NAMALWA (cell line): ENCODE results near the gene COL24A1.
"Not testable (repeated sequence)": the region's sequence is repeated elsewhere in the genome, so short reads cannot be mapped to it uniquely, and the experiment has no call there.

Experiments used
- DNase-seq: peaks from one replicate; pipeline ENCODE4 v3.0.0-alpha.2; 2015; ENCODE audit warnings: low spot score

The COL24A1 gene

DNA sequence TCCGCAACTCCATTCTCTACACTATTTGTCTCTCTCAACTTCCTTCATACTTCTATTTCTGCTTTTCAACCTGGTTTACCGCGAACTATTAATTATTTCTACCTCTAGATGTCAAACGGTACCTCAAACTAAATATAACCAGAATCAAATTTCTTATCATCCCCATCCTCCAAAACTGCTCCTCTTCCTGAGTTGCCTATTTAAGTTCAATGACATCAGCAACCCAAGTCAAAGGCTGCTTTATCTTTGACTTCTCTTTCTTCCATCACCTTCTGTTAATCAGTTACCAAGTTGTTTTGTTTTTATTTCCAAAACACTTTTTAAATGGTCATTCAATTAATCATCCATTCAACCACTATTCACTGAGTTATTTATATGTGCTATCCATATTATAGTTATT is 171.9 kb downstream of the COL24A1 start:
- DNase-seq = no peak

DNA sequence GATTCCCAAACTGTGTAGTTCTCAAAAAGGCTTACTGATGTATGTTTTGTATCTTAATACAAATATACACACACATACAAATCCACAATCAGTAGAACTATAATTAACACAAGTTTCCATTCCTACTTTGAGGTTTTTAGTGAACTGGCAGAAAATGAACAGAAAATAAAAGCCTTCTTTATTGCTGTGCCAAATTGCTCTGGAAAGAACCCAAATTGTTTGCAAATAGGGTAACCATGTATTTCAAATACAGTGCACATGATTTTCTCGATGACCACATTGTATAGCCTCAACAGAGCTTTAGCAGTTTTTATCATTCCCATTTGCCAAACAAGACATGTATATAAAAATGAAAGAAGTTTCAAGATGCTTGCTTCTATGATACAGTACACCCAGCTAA is 173.3 kb downstream of the COL24A1 start:
- no peak for DNase-seq

DNA sequence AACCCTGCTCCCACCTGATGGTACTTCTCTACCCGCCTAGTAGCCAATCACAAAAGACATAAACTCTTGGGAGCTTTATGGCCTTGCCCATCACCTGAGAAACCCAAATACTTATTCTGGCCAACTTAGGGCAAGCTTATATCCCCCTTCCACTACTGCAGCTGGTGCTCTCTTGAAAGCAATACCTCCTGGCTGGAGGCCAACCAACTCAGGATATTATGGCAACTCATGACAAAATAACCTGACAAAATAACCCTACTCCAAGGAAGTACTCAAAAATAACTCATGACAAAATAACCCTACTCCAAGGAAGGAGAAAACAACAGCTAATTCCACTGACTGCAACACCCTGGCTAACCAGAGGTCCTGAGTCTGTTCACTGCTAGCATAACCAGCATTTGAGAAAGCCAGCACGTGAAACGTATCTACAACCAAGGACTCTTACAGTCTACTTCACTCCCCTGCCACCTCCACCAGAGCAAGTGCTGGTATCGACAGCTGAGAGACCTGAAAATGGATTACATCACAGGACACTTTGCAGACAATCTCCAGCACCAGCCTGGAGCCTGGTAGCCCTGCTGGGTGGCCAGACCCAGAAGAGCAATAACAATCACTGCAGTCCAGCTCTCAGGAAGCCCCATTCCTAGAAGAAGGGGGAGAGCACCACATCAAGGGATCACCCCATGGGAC is 179.9 kb downstream of the COL24A1 start:
- no peak for DNase-seq

DNA sequence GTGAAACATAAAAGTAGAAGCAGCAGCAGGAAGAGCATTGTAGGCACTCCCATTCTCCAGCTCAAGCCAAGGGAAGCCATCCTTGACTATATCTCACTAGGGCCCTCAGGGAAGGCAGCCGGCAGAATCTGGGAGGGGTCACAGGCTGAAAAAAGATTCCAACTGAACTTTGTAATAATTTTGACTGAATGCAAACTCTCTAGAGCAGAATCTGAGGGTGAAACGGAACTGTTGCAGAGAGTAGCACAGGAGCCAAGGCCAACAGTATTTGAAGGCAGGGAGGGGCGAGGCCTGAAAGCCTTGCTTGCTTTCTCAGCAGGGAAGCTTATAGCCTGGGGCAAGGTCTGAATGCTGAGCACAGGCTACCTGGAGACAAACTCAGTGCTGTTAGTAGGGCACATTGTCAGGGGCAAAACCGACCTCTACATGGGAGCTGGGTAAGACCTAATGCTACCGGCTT is 180.6 kb downstream of the COL24A1 start:
- DNase-seq = no peak

DNA sequence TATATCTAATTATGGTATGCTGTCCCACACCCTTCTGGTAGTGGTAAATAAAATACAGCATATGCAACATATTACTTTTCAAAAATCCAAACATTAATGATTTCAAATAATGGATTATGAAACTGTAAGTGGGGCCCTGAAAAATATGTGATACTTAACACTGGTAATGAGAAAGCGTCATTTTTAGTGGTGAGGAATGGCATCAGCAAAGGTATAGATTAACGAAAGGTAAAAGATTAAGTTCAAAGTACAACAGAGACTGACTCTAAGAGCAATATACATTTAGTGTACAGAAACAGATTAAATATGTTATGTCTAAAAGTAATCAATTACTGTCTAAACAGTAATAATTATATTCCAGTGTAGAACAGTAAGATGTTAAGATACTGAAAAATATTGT is 194.1 kb downstream of the COL24A1 start:
- no peak for DNase-seq

DNA sequence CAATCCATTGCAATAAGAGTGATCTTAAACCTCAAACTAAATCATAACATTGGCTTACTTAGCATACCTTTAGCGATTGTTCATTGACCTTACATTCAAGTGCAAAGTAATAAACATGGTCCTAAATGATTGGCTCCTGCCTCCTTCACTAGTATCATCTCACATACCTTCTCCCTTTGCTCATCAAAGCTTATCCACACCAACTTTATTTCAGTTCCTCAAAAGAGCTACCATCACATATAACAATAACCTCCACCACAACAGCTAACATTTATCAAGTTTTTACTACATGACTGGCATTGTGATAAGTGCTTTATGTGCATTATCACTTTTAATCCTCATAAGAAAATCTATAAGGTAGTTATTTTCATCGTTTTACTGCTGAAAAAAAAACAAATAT is 198.8 kb downstream of the COL24A1 start:
- no peak for DNase-seq

DNA sequence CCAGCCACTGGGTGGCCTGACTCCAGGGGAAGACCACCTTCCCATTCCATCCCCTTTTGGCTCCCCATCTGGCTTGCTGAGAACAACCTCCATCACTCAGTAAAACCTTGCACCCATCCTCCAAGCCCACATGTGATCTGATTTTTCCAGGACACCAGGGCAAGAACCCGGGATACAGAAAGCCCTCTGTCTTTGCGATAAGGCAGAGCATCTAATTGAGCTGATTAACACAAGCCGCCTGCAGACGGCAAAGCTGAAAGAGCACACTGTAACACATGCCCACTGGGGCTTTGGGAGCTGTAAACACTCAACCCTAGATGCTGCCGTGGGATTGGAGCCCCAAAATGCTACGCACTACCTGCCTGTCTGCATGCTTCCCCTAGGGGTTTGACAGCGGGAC is 201.4 kb downstream of the COL24A1 start:
- DNase-seq = not testable (repeated sequence)

DNA sequence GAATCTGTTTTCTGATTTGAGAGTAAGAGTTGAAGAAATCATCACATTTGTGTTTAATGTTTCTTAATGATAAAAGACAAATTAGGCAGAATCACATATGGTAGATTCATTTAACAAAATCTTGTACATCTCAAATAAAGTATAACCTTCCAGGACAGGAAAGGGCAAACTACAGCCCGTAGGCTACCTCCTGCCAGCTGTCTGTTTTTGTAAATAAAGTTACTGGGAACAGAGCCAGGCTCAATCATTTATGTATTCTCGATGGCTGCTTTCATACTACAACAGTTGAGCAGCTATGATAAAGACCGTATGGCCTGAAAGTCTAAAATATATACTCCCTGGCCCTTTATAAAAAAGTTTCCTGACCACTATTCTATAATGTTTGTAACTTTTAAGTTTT is 204.1 kb downstream of the COL24A1 start:
- no peak for DNase-seq

DNA sequence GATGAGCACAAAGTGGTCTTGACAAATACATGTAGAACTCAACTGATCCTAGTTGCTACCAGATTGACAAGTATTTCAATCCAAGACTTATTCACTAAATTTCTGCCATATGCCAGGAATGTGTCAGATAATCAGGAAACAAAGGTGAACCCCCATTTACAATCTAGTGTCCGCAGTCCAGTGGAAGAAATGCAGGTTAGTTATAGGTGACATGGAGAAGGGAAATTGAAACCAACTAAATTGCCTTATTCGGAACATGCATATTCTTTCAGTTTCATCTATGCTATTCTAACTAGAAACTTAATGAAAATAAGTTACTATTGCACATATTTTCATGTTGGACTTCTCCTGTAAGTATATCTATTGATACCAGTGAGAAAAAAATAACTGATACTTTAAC is 209.4 kb downstream of the COL24A1 start:
- DNase-seq = no peak

DNA sequence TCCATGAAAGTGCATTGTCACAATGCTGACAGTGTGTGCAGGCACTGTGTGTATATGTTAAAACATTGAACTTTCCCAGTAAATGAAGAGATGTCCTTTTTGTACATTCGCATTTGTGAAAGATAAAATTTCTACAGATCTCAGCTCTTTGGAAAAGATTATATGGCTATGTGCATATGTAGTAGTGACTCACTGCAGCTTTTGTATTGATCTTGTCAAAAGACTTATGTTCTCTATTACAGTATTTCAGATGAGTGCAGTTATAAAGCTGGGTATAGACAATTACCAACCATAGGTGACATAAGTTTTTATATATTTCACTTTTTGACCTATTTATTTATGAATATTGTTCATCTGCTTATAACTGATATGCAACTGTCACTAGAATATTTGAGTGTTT is 212.6 kb downstream of the COL24A1 start:
- DNase-seq = no peak

DNA sequence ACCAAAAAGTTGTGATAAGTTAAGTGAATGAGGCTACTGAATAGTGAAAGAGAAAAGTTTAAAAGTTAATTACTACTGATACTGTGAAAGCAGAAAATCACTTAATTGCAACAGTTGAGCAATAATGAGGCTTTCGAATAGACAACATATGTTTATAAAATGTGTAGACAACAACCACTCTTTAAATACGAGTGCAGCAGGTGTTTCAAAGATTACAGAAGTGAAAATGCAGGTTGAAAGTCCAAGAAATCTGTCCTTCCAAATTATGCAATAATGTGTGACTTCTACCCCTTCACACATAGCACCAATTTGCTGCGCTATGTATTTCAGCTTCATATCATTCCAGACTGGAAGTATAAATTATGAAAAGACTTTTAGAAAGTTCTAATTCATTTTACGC is 213.0 kb downstream of the COL24A1 start:
- no peak for DNase-seq

DNA sequence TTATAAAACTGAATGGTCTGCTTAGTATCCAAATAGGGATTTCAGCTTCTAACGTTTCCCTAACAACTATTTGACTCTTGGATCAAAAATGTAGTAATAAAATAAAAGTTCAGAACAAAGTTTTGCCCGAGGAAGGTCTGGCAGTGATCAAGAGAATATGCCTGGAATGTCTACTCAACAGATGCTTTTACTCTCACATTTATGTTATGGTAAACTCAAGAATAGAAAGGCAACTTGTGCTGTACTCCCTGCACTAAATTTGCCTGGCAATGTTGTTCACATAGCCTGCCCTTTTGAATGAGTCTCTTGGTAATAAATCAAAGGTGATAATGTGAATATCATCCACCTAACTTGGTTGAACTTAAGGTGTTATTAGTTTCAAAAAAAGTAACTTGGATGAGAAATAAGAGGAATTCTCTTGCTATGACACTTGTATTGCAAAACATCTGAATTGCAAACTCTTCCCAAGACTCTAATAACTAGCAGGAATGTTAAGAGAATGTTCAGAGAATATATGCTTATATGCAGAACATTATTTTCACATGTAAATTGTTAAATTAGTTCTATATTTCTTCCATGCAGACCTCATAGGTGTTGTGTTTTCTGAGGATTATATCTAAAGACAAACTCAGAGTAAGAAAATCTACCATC is 215.8 kb downstream of the COL24A1 start:
- DNase-seq = no peak

DNA sequence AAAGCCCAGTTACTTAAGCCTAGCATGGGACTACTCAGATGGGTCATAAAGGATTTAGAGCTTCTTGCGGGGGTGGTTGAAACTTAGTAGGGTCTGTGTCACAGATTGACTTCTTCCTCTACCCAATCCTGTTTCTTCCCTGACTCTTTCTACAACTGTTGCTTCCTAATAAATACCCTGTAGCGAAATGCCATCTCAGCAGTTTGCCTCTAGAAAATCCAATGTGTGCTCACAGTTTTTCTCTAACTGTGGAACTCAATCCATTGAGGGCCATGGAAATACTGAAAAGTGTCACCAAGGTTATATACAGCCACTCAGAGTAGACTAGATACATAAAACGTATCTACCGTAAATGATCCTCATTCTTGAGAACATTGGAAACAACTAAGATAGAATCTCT is 217.7 kb downstream of the COL24A1 start:
- DNase-seq = no peak

DNA sequence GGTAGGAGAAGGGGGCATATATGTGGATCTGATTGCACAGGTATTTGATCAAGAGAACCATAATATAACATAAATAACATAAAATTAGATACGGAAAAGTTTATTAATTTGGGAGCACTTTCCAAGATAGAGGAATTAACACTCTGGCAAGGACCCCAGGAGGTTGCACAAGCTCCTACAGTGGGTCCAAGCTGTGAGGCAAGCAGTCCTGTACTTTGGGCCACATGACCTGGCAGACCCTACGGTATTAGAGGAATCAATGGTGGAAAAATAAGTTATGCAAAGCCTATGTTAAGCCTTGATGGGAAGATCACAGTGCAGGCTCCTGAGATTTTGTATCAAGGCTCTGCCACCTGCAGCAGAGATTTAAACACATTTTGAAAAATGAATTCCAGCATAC is 220.1 kb downstream of the COL24A1 start:
- no peak for DNase-seq

DNA sequence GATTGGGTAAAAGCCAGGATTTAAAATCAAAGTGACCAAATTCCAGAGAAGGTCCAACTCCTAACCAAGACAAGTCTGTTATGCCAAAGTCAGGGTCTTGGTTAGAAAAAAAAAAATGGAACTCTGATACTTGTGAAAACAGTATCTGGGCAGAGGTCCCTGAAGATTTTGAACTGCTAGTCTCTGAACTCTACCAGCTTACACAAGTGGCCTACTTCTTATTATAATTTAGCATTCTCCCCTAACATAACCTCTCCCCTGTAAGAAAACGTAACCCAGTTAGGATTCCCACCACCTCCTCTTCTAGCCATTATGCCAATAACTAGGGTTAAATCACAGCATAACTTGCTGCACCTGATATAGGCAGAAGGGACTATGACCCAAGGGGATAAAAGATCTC is 220.5 kb downstream of the COL24A1 start:
- DNase-seq = no peak

DNA sequence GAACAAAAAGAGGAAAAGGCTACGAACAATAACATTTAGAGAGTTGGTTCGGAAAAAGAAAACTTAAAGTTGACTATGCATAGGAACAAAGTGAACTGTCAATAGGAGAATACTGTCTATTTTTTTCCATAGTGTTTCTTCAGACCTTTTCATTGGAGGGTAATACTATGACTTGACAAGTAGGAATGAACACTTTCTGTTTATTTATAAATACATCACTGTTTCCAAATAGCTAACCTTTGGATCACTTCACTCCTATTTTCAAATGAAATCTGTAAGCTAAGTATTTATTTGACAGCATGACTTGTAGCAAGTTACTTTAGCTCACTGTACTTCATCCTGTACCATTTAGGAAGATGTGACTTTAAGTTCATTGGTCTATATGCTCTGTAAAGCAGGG is 221.3 kb downstream of the COL24A1 start:
- no peak for DNase-seq

DNA sequence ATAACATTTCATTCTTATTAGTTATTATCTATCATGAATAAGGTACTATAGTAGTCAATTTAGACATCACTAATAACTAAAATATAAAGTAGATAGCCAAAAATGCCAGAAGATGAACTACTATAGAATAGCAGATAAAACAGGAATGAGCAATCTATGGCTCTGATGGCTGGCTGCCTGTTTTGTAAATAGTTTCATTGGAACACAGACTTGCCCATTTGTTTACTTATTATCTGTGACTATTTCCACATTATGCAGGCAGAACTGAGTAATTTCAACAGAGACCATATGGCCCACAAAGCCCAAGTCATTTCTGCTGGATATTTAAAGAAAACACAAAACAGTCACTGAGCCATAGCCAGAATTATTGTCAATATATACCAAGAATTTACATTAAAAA is 222.1 kb downstream of the COL24A1 start:
- no peak for DNase-seq

DNA sequence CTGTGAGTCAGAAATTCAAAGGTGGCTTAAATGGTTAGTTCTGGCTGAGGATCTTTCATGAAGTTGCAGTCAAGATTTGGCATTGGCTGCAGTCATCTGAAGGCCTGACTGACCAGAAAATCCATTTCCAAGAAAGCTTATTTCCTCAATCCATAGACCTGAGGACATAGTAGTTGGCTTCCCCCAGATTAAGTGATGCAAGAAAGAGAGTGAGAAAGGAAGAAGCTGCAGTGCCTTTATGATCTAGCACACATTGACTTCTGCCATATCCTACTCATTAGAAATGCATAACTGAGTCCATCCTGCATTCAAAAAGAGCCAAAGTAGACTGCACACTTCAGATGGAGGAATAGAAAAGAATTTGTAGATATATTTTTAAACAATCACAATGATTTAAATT is 222.6 kb downstream of the COL24A1 start:
- DNase-seq = no peak

DNA sequence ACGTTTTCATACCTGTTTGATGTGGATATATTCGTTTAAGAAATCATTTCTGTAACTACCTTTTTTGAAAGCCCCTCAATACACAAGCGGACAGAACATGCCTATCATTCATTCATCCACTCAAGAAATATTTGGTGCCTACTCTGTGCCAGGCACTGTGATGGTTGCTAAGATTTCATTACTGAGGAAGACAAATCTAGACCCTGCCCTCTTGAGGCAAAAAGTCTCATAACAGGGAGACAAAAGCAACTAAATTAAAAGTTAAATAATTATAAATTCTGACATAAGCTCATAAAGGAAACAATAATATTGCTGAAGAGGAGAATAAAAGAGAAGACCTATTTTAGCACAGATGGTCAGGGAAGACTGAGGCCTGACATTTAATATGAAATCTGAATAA is 244.8 kb downstream of the COL24A1 start:
- DNase-seq = peak; percentile 21

DNA sequence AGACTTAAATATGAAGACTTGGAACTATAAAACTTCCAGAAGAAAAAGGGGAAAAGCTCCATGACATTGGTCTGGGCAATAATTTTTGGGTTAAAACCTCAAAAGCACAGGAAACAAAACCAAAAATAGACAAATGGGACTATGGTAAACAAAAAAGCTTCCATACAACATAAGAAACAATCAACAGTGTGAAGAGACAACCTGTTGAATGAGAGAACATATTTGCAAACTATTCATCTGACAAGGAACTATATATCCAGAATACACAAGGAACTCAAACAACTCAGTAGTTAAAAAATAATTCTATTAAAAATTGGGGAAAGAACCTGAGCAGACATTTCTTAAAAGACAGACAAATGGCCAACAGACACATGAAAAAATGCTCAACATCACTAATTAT is 255.7 kb downstream of the COL24A1 start:
- DNase-seq = no peak

DNA sequence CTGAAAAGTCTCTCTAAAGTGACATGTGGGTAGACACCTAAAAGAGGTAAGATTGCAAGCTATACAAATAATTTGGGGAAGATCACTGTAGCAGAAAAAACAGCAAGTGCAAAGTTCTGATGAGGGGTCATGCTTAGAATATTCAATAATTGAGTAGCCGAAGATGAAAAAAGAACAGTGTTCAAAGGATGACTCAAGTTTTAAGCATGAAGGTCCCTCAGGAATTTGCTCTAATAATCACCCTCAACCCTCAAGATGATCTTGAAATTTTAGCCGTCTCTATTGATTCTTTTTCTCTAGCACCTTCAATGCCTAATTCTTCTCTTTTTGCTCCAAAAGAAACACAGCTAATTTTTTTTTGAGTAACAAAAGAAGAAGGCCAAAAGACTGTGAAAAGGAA is 257.7 kb downstream of the COL24A1 start:
- no peak for DNase-seq

DNA sequence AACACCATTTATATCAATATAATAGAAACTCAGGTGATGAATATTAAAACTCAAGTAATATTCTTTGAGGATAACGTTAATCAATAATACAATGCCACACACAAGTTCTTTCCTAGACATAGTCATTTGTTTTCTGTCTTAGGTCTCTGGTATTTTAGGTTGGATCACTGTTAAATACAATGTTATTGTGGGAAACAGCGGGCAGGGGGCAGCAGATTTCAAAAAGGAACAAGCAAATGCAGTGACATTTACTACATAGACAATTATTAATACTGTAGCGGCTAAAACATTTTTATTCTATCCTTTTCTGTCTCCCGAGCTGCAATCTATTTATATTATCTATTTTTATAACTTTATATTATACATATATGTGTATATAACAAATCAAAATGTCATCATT is 261.9 kb downstream of the COL24A1 start:
- peak; percentile 70 for DNase-seq

DNA sequence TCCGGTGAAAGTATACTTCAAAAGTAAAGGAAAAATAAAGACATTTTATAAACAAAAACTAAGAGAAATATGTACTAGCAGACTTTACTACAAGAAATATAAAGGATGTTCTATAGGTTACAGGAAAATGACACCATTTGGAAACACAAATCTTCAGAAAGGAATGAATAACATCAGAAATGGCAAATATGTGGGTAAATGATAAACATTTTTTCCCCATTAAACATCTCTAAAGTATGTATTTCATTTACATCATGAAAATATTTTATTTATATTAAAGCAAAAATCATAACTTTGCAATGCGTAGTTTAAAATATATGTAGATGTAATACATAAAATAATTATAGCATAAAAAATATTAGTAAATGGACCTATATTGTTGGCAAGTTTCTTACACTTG is 264.2 kb downstream of the COL24A1 start:
- no peak for DNase-seq

DNA sequence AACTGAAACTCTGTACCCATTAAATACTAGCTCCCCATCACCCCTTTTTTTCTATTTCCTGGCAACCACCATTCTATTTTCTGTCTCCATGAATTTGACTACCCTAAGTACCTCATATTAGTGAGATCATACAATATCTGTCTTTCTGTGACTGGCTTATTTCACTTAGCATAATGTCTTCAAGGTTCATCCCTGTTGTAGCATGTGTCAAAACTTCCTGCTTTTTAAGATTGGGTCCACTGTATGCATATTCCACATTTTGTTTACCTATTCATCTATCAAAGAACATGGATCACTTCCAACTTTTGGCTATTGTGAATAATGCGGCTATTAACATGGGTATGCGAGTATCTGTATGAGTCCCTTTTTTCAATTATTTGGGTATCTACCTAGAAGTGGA is 266.7 kb downstream of the COL24A1 start:
- no peak for DNase-seq
